Smooth muscle cell (in vitro differentiated cells): ENCODE measurements around the gene OMA1. TPM values are rescaled to one million over a fixed set of nuclear protein-coding genes. Genes with fewer than 3 reads are reported as not detected.

ENCODE experiments used
- DNase-seq: peaks from one replicate; lab custom pipeline; 2025; ENCODE audit not compliant: unreplicated experiment; lab: John Stamatoyannopoulos, UW
- H2AFZ ChIP-seq: fragments of 200-600 bp; sonication (generic); 2 replicates; pipeline ENCODE4 v1.6.0; 2016; ENCODE audit warnings: antibody characterized with exemption, low read depth, mild to moderate bottlenecking
- H3F3A ChIP-seq: fragments of 200-600 bp; sonication (generic); 2 replicates; pipeline ENCODE4 v1.6.0; 2017; ENCODE audit warnings: antibody characterized with exemption, low read depth
- H3K27ac ChIP-seq: fragments of 200-600 bp; sonication (generic); 2 replicates; pipeline ENCODE4 v1.5.1; 2016; ENCODE audit warnings: low read depth, mild to moderate bottlenecking
- H3K27me3 ChIP-seq: fragments of 200-600 bp; sonication (generic); 2 replicates; pipeline ENCODE4 v1.6.1; 2016; ENCODE audit warnings: low read depth, mild to moderate bottlenecking
- H3K36me3 ChIP-seq: fragments of 200-600 bp; sonication (generic); 2 replicates; pipeline ENCODE4 v1.5.1; 2016; ENCODE audit warnings: low read depth
- H3K4me1 ChIP-seq: fragments of 200-600 bp; sonication (generic); 2 replicates; pipeline ENCODE4 v1.5.1; 2016; ENCODE audit warnings: low read depth
- H3K4me2 ChIP-seq: fragments of 200-600 bp; sonication (generic); 2 replicates; pipeline ENCODE4 v1.6.0; 2016; ENCODE audit warnings: mild to moderate bottlenecking
- H3K4me3 ChIP-seq: fragments of 200-600 bp; sonication (generic); 2 replicates; pipeline ENCODE4 v1.5.1; 2016; ENCODE audit warnings: mild to moderate bottlenecking
- H3K79me2 ChIP-seq: fragments of 200-600 bp; sonication (generic); 2 replicates; pipeline ENCODE4 v1.6.0; 2016; ENCODE audit warnings: low read depth, mild to moderate bottlenecking
- H3K9ac ChIP-seq: fragments of 200-600 bp; sonication (generic); 2 replicates; pipeline ENCODE4 v1.6.0; 2016; ENCODE audit warnings: low read depth
- H3K9me3 ChIP-seq: fragments of 200-600 bp; sonication (generic); replicated peaks from 2 replicates; pipeline ENCODE4 v1.5.1; 2016; ENCODE audit warnings: low read depth
- H4K20me1 ChIP-seq: fragments of 200-600 bp; sonication (generic); 2 replicates; pipeline ENCODE4 v1.6.0; 2016; ENCODE audit warnings: low read depth
- CTCF ChIP-seq: fragments of 200-600 bp; sonication (generic); IDR thresholded peaks from 2 replicates; pipeline ENCODE4 v1.5.1; 2017; ENCODE audit warnings: borderline replicate concordance, mild to moderate bottlenecking, antibody characterized with exemption; ENCODE audit not compliant: insufficient read depth, poor library complexity, severe bottlenecking
- WGBS: methylation state at CpG from one replicate; pipeline ENCODE4 v1.1.7; 2016; ENCODE audit warnings: low lambda C conversion rate; 5-methylcytosine and 5-hydroxymethylcytosine counted together
- polyA plus RNA-seq: library from polyadenylated mRNA; unstranded; fragments of >200 nt; fragmentation: Nextera tagmentation; extraction: Ambion mirVana; gene quantifications from 2 replicates; pipeline ENCODE4 v1.2.1, GENCODE V29; 2016
- total RNA-seq: library from RNA; depleted of rRNA; stranded (reverse); fragments of >200 nt; gene quantifications from 2 replicates; pipeline ENCODE4 v1.2.3, GENCODE V29; 2014

OMA1 gene
- total and polyA plus RNA-seq, 2 experiments from 2014 or later: 4.4 to 12.5 TPM

GRCh38 chr1:58577654-58578030 is 31.1 kb upstream of the OMA1 start:
- DNase-seq: no peak
- H3K4me3 ChIP-seq: peak overlapping the region; percentile 44
- no peaks in the 10 kb centered on the region for H3K36me3 ChIP-seq
- peak overlapping the region; percentile 62 for H3K9ac ChIP-seq
- H3K27ac ChIP-seq: peak overlapping the region; percentile 80
- H3F3A ChIP-seq: no peaks in the 10 kb centered on the region
- H3K4me1 ChIP-seq: no peaks in the 10 kb centered on the region
- H4K20me1 ChIP-seq: no peaks in the 10 kb centered on the region
- no peaks in the 10 kb centered on the region for H3K9me3 ChIP-seq
- H3K4me2 ChIP-seq: peak overlapping the region; percentile 84
- peak overlapping the region; percentile 70 for H2AFZ ChIP-seq
- H3K27me3 ChIP-seq: peaks cover 16% of the 10 kb centered on the region
- no peak for TF ChIP-seq CTCF
- 41% methylated on average over 3 of the region's 3 CpGs for WGBS
- H3K79me2 ChIP-seq: no peaks in the 10 kb centered on the region

- H3K4me3 ChIP-seq: peak within 1 kb of the TSS; percentile 44
- peak within 1 kb of the TSS; percentile 80 for H3K27ac ChIP-seq
- H3K9ac ChIP-seq: peak within 1 kb of the TSS; percentile 62
These were observed 30.5 kb upstream of the OMA1 start, which contains the start of gene TACSTD2 for GRCh38 chr1:58576727-58577653. Gene TACSTD2, minus strand, starts transcription at chr1:58577252. Its CDS starts 96 bp downstream, at chr1:58577156.

GRCh38 chr1:58576325-58576726 is 29.8 kb upstream of the OMA1 start:
- H3K27ac ChIP-seq: no peak overlapping the region
- no peaks in the 10 kb centered on the region for H3F3A ChIP-seq
- no peaks in the 10 kb centered on the region for H3K79me2 ChIP-seq
- H4K20me1 ChIP-seq: no peaks in the 10 kb centered on the region
- no peaks in the 10 kb centered on the region for H3K36me3 ChIP-seq
- H3K9me3 ChIP-seq: no peaks in the 10 kb centered on the region
- no peak overlapping the region for H3K9ac ChIP-seq
- H2AFZ ChIP-seq: no peak overlapping the region
- WGBS: 99% methylated on average over 40 of the region's 43 CpGs
- DNase-seq: no peak
- peak overlapping the region; percentile 44 for H3K4me3 ChIP-seq
- no peak for TF ChIP-seq CTCF
- peak overlapping the region; percentile 84 for H3K4me2 ChIP-seq
- no peaks in the 10 kb centered on the region for H3K4me1 ChIP-seq
- peaks cover 16% of the 10 kb centered on the region for H3K27me3 ChIP-seq

More at GRCh38 chr1:58576727-58577653, 30.5 kb upstream of the OMA1 start, which contains the start of gene TACSTD2:
- no peaks in the 10 kb centered on the region for H3F3A ChIP-seq
- peak within 1 kb of the TSS; percentile 84 for H3K4me2 ChIP-seq
- no peak for DNase-seq
- H3K27me3 ChIP-seq: peaks cover 16% of the 10 kb centered on the region
- no peaks in the 10 kb centered on the region for H3K9me3 ChIP-seq
- no peak for TF ChIP-seq CTCF
- WGBS: 20% methylated on average over 94 of the region's 107 CpGs
- peak within 1 kb of the TSS; percentile 70 for H2AFZ ChIP-seq
- H3K4me1 ChIP-seq: no peaks in the 10 kb centered on the region
- no peaks in the 10 kb centered on the region for H3K79me2 ChIP-seq
- no peaks in the 10 kb centered on the region for H3K36me3 ChIP-seq
- no peaks in the 10 kb centered on the region for H4K20me1 ChIP-seq
